ENCODE results near the gene EMILIN1. TPM values are rescaled to one million over a fixed set of nuclear protein-coding genes. Genes with fewer than 3 reads are reported as not detected.

Gene EMILIN1
- total and polyA plus RNA-seq, 2 of the 8 experiments (the other 6 are each of a cell fraction or from before 2014, with no cell fraction given) = 1.9 to 3.0 TPM

DNA sequence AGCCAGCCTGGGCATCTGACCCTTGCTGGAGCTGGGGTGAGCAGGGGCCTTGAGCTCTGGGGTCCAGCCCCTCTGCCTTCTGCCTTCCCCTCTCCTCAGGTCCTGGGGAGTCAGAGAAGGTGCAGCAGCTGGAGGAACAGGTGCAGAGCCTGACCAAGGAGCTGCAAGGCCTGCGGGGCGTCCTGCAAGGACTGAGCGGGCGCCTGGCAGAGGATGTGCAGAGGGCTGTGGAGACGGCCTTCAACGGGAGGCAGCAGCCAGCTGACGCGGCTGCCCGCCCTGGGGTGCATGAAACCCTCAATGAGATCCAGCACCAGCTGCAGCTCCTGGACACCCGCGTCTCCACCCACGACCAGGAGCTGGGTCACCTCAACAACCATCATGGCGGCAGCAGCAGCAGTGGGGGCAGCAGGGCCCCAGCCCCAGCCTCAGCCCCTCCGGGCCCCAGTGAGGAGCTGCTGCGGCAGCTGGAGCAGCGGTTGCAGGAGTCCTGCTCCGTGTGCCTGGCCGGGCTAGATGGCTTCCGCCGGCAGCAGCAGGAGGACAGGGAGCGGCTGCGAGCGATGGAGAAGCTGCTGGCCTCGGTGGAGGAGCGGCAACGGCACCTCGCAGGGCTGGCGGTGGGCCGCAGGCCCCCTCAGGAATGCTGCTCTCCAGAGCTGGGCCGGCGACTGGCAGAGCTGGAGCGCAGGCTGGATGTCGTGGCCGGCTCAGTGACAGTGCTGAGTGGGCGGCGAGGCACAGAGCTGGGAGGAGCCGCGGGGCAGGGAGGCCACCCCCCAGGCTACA, 3.8 kb downstream of the EMILIN1 start:
- CTCF ChIA-PET (ENCODE audit: partially characterized antibody) = interaction anchor here (0.5 to 16.5 kb wide), 19 partner anchors 8 to 197 kb away, joined by 3 to 160 read pairs (median 4); partner anchors contain the start of genes AGBL5, OST4 and PREB
- POLR2A ChIA-PET (ENCODE audit: partially characterized antibody) = interaction anchor here (0.6 to 5.9 kb wide), 10 partner anchors 9 to 327 kb away, joined by 3 to 63 read pairs (median 6); partner anchors contain the start of genes AGBL5, ATRAID, GTF3C2 and OST4
- no peak for FAIRE-seq
- TF ChIP-seq NRF1 (IDR thresholded peaks at IDR 0.05; ENCODE audit: low read depth, low read length) = no peak
- TF ChIP-seq TCF12 (IDR thresholded peaks at IDR 0.05; ENCODE audit: low read depth, low read length) = no peak
- TF ChIP-seq KDM4A (IDR thresholded peaks at IDR 0.05; ENCODE audit: low read depth, low read length, severe bottlenecking) = no peak
- no peak for TF ChIP-seq SAP30 (IDR thresholded peaks at IDR 0.05; ENCODE audit: insufficient read depth, insufficient replicate concordance, low read length)
- TF ChIP-seq PHF8 (conservative IDR thresholded peaks at IDR 0.05; ENCODE audit: low read depth, low read length) = no peak
- no peak for TF ChIP-seq SRF (IDR thresholded peaks at IDR 0.05; ENCODE audit: low read depth, low read length)
- TF ChIP-seq RXRA (IDR thresholded peaks at IDR 0.05; ENCODE audit: insufficient read depth, low read depth, low read length) = no peak
- TF ChIP-seq, protein P1, sequence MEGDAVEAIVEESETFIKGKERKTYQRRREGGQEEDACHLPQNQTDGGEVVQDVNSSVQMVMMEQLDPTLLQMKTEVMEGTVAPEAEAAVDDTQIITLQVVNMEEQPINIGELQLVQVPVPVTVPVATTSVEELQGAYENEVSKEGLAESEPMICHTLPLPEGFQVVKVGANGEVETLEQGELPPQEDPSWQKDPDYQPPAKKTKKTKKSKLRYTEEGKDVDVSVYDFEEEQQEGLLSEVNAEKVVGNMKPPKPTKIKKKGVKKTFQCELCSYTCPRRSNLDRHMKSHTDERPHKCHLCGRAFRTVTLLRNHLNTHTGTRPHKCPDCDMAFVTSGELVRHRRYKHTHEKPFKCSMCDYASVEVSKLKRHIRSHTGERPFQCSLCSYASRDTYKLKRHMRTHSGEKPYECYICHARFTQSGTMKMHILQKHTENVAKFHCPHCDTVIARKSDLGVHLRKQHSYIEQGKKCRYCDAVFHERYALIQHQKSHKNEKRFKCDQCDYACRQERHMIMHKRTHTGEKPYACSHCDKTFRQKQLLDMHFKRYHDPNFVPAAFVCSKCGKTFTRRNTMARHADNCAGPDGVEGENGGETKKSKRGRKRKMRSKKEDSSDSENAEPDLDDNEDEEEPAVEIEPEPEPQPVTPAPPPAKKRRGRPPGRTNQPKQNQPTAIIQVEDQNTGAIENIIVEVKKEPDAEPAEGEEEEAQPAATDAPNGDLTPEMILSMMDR (IDR thresholded peaks at IDR 0.05; ENCODE audit: control extremely low read depth in 1 of 3, insufficient read depth in 1 of 3, low read depth in 1 of 3, low read length in 3 of 3) = no peak
- no peak for TF ChIP-seq TBP (IDR thresholded peaks at IDR 0.05; ENCODE audit: low read depth, low read length)

More for the DNA sequence above, 3.8 kb downstream of the EMILIN1 start:
- Histone ChIP-seq H4K20me1 (replicated peaks in 1 of 2; ENCODE audit: control insufficient read depth in 1 of 2, insufficient read depth in 2 of 2, low read length in 2 of 2) (no peaks in the 10 kb centered on the region), H4K5ac (ENCODE audit: insufficient read length, low read depth, low read length) (no peak overlapping the region), H3K56ac (replicated peaks; ENCODE audit: insufficient read length, low read depth, low read length) (no peak overlapping the region), H3K27ac (ENCODE audit: low read depth, low read length) (no peak overlapping the region), H3K79me2 (ENCODE audit: control insufficient read depth in 1 of 2, insufficient read depth in 2 of 2, low read length in 2 of 2) (no peaks in the 10 kb centered on the region), H2BK12ac (ENCODE audit: low read depth, low read length) (0 out of 2 replicates have a peak overlapping the region, but pooled peaks have one; percentile 17), H3K23me2 (ENCODE audit: low read depth, low read length) (peaks cover 13% of the 10 kb centered on the region; the same call in 1 of the 2 replicates), H3K79me1 (ENCODE audit: low read depth, low read length) (no peaks in the 10 kb centered on the region), H3K4ac (replicated peaks; ENCODE audit: insufficient read length, low read depth, low read length) (peak overlapping the region; percentile 65), H2BK20ac (ENCODE audit: low read length) (no peak overlapping the region), H4K91ac (replicated peaks; ENCODE audit: insufficient read length, low read length) (no peak overlapping the region), H2AK5ac (ENCODE audit: low read depth, low read length) (no peak overlapping the region), H2BK15ac (ENCODE audit: low read length) (no peak overlapping the region), H3K9me3 (ENCODE audit: insufficient read depth in 2 of 2, low read depth in 1 of 2, low read length in 1 of 2) (no peaks in the 10 kb centered on the region), H3K4me3 (ENCODE audit: extremely low read depth in 1 of 4, insufficient read depth in 2 of 4, low read depth in 3 of 4, low read length in 4 of 4) (no peak overlapping the region), H3K36me3 (ENCODE audit: control insufficient read depth in 2 of 4, insufficient read depth in 4 of 4, low read length in 3 of 4) (no peaks in the 10 kb centered on the region), H2BK120ac (replicated peaks; ENCODE audit: low read depth, low read length) (no peak overlapping the region), H3K4me2 (ENCODE audit: insufficient read depth in 1 of 2, low read depth in 2 of 2, low read length in 2 of 2) (no peak overlapping the region; a peak in 1 of 4 replicates), H3K9ac (replicated peaks in 1 of 4; ENCODE audit: extremely low read depth in 1 of 4, low read depth in 3 of 4, low read length in 3 of 4) (no peak overlapping the region), H3K4me1 (replicated peaks in 1 of 4; ENCODE audit: control insufficient read depth in 3 of 4, insufficient read depth in 4 of 4, low read length in 3 of 4) (peaks cover 0 to 28% (median 15%) of the 10 kb centered on the region in 4 experiments; a peak in 6 of 7 replicates), H3K14ac (ENCODE audit: insufficient read length) (no peak overlapping the region), H3K27me3 (replicated peaks in 1 of 4; ENCODE audit: control insufficient read depth in 3 of 4, extremely low read depth in 1 of 4, insufficient read depth in 3 of 4, low read length in 3 of 4) (peaks cover 0 to 9% (median 4%) of the 10 kb centered on the region in 4 experiments; a peak in 2 of 7 replicates), H4K8ac (ENCODE audit: extremely low read depth, insufficient read depth, low read length) (peak overlapping the region; percentile 73), H3K18ac (ENCODE audit: extremely low read depth, low read length) (no peak overlapping the region), H3K23ac (ENCODE audit: insufficient read length) (no peak overlapping the region), H2BK5ac (ENCODE audit: low read depth, low read length) (no peak overlapping the region), H2AFZ (ENCODE audit: low read length) (no peak overlapping the region)
- 93% methylated on average over 21 of the region's 38 CpGs; no CpG with 5 or more reads in 1 of the 2 experiments for WGBS, 2 experiments (ENCODE audit: extremely low coverage in 1 of 2, insufficient coverage in 1 of 2, insufficient read length in 1 of 2, insufficient replicate concordance in 2 of 2, low coverage in 1 of 2, low lambda C conversion rate in 2 of 2, missing lambda C conversion rate in 1 of 2)
- no peak for DNase-seq (ENCODE audit: low read depth in 1 of 2, low spot score in 2 of 2)

Data from H1 (cell line).